ENCODE measurements around the gene AMOT.

Gene AMOT

GRCh38 chrX:112731793-112732192, 108.8 kb downstream of the AMOT start:
- no peak for DNase-seq
